Endodermal cell (in vitro differentiated cells): Measurements from ENCODE around the gene TLX2. TPM values are rescaled to one million over a fixed set of nuclear protein-coding genes. Genes with fewer than 3 reads are reported as not detected.
A peak's percentile ranks its signal among the peaks of the same experiment; 100 is the strongest.

Source experiments
- DNase-seq: peaks from one replicate; pipeline ENCODE4 v3.0.0-alpha.2; 2017
- H3K27ac ChIP-seq: 2 replicates; pipeline ENCODE4 v1.5.1; 2013; ENCODE audit warnings: mild to moderate bottlenecking, low read depth, low read length, moderate library complexity
- H3K27me3 ChIP-seq: 2 replicates; pipeline ENCODE4 v1.6.1; 2013; ENCODE audit warnings: mild to moderate bottlenecking, low read length, moderate library complexity; ENCODE audit not compliant: insufficient read depth, control insufficient read depth, poor library complexity, severe bottlenecking
- H3K36me3 ChIP-seq: 2 replicates; pipeline ENCODE4 v1.7.0; 2013; ENCODE audit warnings: mild to moderate bottlenecking, low read length, moderate library complexity; ENCODE audit not compliant: control insufficient read depth, insufficient read depth
- H3K4me1 ChIP-seq: one replicate; pipeline ENCODE4 v1.7.0; 2013; ENCODE audit warnings: low read length; ENCODE audit not compliant: control insufficient read depth, insufficient read depth
- H3K4me3 ChIP-seq: 2 replicates; pipeline ENCODE4 v1.5.1; 2013; ENCODE audit warnings: mild to moderate bottlenecking, low read length, moderate library complexity
- H3K9ac ChIP-seq: 2 replicates; pipeline ENCODE4 v1.6.1; 2013; ENCODE audit warnings: mild to moderate bottlenecking, low read length, moderate library complexity; ENCODE audit not compliant: poor library complexity, severe bottlenecking; ENCODE audit errors: extremely low read depth
- H3K9me3 ChIP-seq: 2 replicates; pipeline ENCODE4 v1.6.1; 2013; ENCODE audit warnings: mild to moderate bottlenecking, low read length, moderate library complexity; ENCODE audit not compliant: control insufficient read depth
- H3K27ac Mint-ChIP-seq: 2 replicates; pipeline ENCODE4 v1.8.0; 2020; ENCODE audit warnings: mixed read lengths
- H3K27me3 Mint-ChIP-seq: 2 replicates; pipeline ENCODE4 v1.8.0; 2021; ENCODE audit warnings: mild to moderate bottlenecking, mixed read lengths; ENCODE audit not compliant: insufficient read depth
- H3K36me3 Mint-ChIP-seq: 2 replicates; pipeline ENCODE4 v1.8.0; 2020; ENCODE audit warnings: low read depth, mixed read lengths
- H3K4me1 Mint-ChIP-seq: 2 replicates; pipeline ENCODE4 v1.8.0; 2020; ENCODE audit warnings: mixed read lengths
- H3K4me3 Mint-ChIP-seq: 2 replicates; pipeline ENCODE4 v1.8.0; 2020; ENCODE audit warnings: mild to moderate bottlenecking, moderate library complexity, mixed read lengths
- H3K9me3 Mint-ChIP-seq: 2 replicates; pipeline ENCODE4 v1.8.0; 2020; ENCODE audit warnings: mild to moderate bottlenecking, mixed read lengths
- WGBS, 2 experiments: methylation state at CpG; one replicate each; pipeline versions ENCODE4 v1.1.5 to v1.1.7; 2013; ENCODE audit warnings: missing lambda C conversion rate in 2 of 2, mixed read lengths in 1 of 2; ENCODE audit not compliant: insufficient coverage in 1 of 2, insufficient read length in 1 of 2; 5-methylcytosine and 5-hydroxymethylcytosine counted together
- total RNA-seq, 2 donors: library from RNA; stranded (reverse); fragmentation: NEBNext Ultra II Directional in 1 of 2; extraction: Animal tissue kit (Norgen Biotek cat#: 25700) in 1 of 2; gene quantifications; 2 replicates in 1 of 2; 3 replicates in 1 of 2; pipeline ENCODE4 v1.2.1, GENCODE V29; 2021
- TF ChIP-seq, protein P1 (sequence below): fragments of 200-600 bp; sonication (generic); conservative IDR thresholded peaks from 2 replicates; pipeline ENCODE4 v1.5.0; 2021; ENCODE audit warnings: antibody characterized with exemption, mild to moderate bottlenecking

The TLX2 gene
- total RNA-seq, 2 donors from 2014 or later: 0.22 to 0.27 TPM

DNA sequence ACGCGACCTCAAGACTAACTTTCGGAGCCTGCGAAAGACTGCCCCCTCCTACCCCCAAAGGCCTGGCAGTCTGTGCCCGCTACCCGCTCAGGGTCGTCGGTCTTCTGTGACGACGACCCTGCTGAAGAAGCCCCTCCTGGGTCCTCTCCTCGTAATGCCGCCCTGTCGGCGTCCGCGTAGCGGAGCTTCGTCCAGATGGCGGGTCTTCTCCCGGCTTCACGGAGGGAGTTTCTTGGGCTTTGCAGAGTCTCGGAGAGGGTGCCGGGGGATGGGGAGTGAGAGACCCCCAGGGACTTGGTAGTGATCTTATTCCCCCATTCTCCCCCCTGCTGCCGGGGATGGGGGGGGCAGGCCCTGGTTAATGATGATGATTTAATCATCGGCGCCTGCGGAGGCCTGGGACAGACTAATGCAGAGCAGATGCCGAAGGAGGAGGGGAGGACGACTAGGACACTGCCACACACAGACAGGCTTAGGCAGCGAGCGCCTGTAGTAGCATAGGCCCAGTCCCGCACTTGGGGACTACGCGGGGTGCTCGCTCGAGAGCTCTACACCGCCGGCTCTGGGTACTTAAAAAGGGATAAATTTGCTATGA is 6.2 kb upstream of the TLX2 start:
- TF ChIP-seq, protein P1, sequence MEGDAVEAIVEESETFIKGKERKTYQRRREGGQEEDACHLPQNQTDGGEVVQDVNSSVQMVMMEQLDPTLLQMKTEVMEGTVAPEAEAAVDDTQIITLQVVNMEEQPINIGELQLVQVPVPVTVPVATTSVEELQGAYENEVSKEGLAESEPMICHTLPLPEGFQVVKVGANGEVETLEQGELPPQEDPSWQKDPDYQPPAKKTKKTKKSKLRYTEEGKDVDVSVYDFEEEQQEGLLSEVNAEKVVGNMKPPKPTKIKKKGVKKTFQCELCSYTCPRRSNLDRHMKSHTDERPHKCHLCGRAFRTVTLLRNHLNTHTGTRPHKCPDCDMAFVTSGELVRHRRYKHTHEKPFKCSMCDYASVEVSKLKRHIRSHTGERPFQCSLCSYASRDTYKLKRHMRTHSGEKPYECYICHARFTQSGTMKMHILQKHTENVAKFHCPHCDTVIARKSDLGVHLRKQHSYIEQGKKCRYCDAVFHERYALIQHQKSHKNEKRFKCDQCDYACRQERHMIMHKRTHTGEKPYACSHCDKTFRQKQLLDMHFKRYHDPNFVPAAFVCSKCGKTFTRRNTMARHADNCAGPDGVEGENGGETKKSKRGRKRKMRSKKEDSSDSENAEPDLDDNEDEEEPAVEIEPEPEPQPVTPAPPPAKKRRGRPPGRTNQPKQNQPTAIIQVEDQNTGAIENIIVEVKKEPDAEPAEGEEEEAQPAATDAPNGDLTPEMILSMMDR: no peak
- no peaks in the 10 kb centered on the region for H3K9me3 Mint-ChIP-seq
- H3K4me3 Mint-ChIP-seq: peak overlapping the region; percentile 96
- H3K27me3 Mint-ChIP-seq: peaks cover 67% of the 10 kb centered on the region
- H3K4me1 Mint-ChIP-seq: peaks cover 27% of the 10 kb centered on the region
- Histone ChIP-seq H3K9me3 (no peaks in the 10 kb centered on the region), H3K36me3 (peaks cover 11% of the 10 kb centered on the region), H3K4me1 (peaks cover 4% of the 10 kb centered on the region), H3K27ac (no peak overlapping the region), H3K27me3 (peaks cover 64% of the 10 kb centered on the region), H3K9ac (peak overlapping the region; percentile 80), H3K4me3 (peak overlapping the region; percentile 88)
- peak overlapping the region; percentile 100 for H3K27ac Mint-ChIP-seq
- H3K36me3 Mint-ChIP-seq: peaks cover 22% of the 10 kb centered on the region
- 7 to 11% methylated on average over 21 to 36 of the region's 38 CpGs for WGBS, 2 experiments
- peak; percentile 83 for DNase-seq

DNA sequence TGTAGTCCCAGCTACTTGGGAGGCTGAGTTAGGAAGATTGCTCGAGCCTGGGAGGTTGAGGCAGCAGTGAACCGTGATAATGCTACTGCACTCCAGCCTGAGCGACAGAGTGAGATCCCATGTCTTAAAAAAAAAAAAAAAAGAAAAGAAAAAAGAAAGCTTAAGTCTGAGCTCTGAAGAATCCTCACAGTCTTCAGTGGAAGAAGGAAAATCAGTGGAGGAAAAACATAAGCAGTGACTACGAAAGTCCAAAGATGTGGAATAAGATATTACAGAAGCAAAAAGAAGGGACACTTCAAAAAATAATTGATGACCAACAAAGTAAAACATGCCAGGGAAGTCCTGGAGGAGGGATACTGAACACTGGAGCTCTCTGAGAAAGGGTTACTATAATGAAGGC is 4.0 kb upstream of the TLX2 start:
- no peak overlapping the region for H3K4me3 ChIP-seq
- Mint-ChIP-seq H3K27me3 (peaks cover 65% of the 10 kb centered on the region), H3K36me3 (peaks cover 12% of the 10 kb centered on the region), H3K27ac (no peak overlapping the region), H3K9me3 (no peaks in the 10 kb centered on the region), H3K4me1 (peaks cover 25% of the 10 kb centered on the region), H3K4me3 (no peak overlapping the region)
- TF ChIP-seq, protein P1: no peak
- H3K9me3 ChIP-seq: no peaks in the 10 kb centered on the region
- DNase-seq: no peak
- peaks cover 64% of the 10 kb centered on the region for H3K27me3 ChIP-seq
- H3K9ac ChIP-seq: no peak overlapping the region
- whole genome bisulfite sequencing, 2 experiments: 78 to 87% methylated on average over 4 of the region's 4 CpGs
- H3K4me1 ChIP-seq: peaks cover 6% of the 10 kb centered on the region
- no peak overlapping the region for H3K27ac ChIP-seq
- peaks cover 9% of the 10 kb centered on the region for H3K36me3 ChIP-seq

DNA sequence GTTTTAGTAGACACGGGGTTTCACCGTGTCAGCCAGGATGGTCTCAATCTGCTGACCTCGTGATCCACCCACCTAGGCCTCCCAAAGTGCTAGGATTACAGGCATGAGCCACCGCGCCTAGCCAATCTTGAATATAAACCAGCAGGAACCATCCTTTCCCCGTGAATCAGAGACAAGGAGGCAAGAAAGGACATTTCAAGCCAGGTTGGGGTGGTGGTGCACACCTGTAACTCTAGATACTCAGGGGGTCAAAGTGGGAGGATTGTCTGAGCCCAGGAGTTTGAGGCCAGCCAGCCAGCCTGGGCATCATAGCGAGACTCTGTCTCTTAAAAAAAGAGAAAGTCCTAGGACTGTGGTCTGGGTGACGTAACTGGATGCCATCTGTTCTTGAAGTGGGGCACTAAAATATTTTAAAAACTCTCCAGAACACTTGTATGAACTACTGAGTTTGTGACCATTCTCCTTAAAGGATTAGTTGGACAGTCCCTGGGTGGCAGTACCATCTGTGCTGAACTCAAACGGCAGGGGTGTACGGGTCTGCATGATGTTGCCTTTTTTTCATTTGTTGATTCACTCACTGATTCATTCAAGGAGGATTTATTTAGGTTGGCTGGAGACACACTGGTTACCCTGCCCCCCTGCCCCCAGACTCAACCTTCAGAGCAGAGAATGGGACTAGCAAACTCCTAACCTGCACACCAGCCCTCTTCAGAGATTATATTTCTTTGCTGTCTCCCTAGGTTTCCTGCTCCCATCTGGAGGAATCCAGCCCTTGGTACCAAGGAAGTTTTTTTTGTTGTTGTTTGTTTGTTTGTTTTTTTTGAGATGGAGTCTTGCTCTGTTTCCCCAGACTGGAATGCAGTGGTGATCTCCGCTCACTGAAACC is 2.9 kb upstream of the TLX2 start:
- no peak overlapping the region for H3K27ac Mint-ChIP-seq
- H3K4me1 Mint-ChIP-seq: peaks cover 25% of the 10 kb centered on the region
- H3K27me3 Mint-ChIP-seq: peaks cover 75% of the 10 kb centered on the region
- no peak for DNase-seq
- TF ChIP-seq, protein P1: no peak
- Histone ChIP-seq H3K9me3 (peaks cover 1% of the 10 kb centered on the region), H3K27ac (no peak overlapping the region), H3K4me1 (peaks cover 6% of the 10 kb centered on the region), H3K27me3 (peaks cover 68% of the 10 kb centered on the region), H3K4me3 (no peak overlapping the region), H3K9ac (no peak overlapping the region), H3K36me3 (no peaks in the 10 kb centered on the region)
- H3K9me3 Mint-ChIP-seq: peaks cover 2% of the 10 kb centered on the region
- WGBS, 2 experiments: 70 to 78% methylated on average over 11 of the region's 11 CpGs
- peaks cover 5% of the 10 kb centered on the region for H3K36me3 Mint-ChIP-seq
- H3K4me3 Mint-ChIP-seq: no peak overlapping the region
